PC-9 (cell line): ENCODE results near the gene DENND1A.

Source experiments
- EZH2 ChIP-seq: fragments of 200-600 bp; sonication (generic); IDR thresholded peaks from 2 replicates; pipeline ENCODE4 v1.8.0; 2017; ENCODE audit warnings: antibody characterized with exemption, low read depth
- TF ChIP-seq, protein P1 (sequence below): fragments of 200-600 bp; sonication (generic); conservative IDR thresholded peaks from 2 replicates; pipeline ENCODE4 v1.6.1; 2017; ENCODE audit warnings: mixed run types, antibody characterized with exemption, mild to moderate bottlenecking, moderate library complexity

- TF ChIP-seq, protein P1, sequence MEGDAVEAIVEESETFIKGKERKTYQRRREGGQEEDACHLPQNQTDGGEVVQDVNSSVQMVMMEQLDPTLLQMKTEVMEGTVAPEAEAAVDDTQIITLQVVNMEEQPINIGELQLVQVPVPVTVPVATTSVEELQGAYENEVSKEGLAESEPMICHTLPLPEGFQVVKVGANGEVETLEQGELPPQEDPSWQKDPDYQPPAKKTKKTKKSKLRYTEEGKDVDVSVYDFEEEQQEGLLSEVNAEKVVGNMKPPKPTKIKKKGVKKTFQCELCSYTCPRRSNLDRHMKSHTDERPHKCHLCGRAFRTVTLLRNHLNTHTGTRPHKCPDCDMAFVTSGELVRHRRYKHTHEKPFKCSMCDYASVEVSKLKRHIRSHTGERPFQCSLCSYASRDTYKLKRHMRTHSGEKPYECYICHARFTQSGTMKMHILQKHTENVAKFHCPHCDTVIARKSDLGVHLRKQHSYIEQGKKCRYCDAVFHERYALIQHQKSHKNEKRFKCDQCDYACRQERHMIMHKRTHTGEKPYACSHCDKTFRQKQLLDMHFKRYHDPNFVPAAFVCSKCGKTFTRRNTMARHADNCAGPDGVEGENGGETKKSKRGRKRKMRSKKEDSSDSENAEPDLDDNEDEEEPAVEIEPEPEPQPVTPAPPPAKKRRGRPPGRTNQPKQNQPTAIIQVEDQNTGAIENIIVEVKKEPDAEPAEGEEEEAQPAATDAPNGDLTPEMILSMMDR, result no peak
- TF ChIP-seq EZH2, result no peak
Observed at GRCh38 chr9:123753669-123754258, 176.2 kb downstream of the DENND1A start.
